Gastroesophageal sphincter (tissue), 4 donors: Measurements from ENCODE around the gene COX6B1. TPM values are rescaled to one million over a fixed set of nuclear protein-coding genes. Genes with fewer than 3 reads are reported as not detected.

Experiments used
- ATAC-seq: fragments of 150-250 bp; one replicate; pipeline ENCODE4 v1.9.1; 2016; ENCODE audit warnings: mild to moderate bottlenecking, moderate library complexity
- H3K27ac ChIP-seq, 4 donors: fragments of 200-600 bp; sonication (generic) in 3 of 4; 1 replicate in 3 of 4; 2 replicates in 1 of 4; pipeline ENCODE4 v1.5.1; 2016 to 2019
- H3K27me3 ChIP-seq: fragments of 200-600 bp; sonication (generic); one replicate; pipeline ENCODE4 v1.5.1; 2019
- H3K36me3 ChIP-seq, 2 donors: fragments of 200-600 bp; sonication (generic); one replicate each; pipeline ENCODE4 v1.5.1; 2019; ENCODE audit warnings: control low read depth in 1 of 2
- H3K4me1 ChIP-seq, 3 donors: fragments of 200-600 bp; sonication (generic); 1 replicate in 2 of 3; 2 replicates in 1 of 3; pipeline ENCODE4 v1.5.1; 2016 to 2019; ENCODE audit warnings: control low read depth in 2 of 3
- H3K4me3 ChIP-seq, 2 donors: fragments of 200-600 bp; sonication (generic); one replicate each; pipeline ENCODE4 v1.5.1; 2019; ENCODE audit warnings: mild to moderate bottlenecking in 1 of 2, moderate library complexity in 1 of 2
- H3K9me3 ChIP-seq, 3 donors: fragments of 200-600 bp; sonication (generic); one replicate each; pipeline ENCODE4 v1.5.1; 2017 to 2019; ENCODE audit warnings: control low read depth in 2 of 3
- CTCF ChIP-seq, 4 experiments: fragments of 200-600 bp in 2 of 4; fragments of 450-650 bp in 2 of 4; sonication (generic) in 1 of 4; IDR thresholded peaks; one replicate each; pipeline ENCODE4 v1.5.1; 2017 to 2019; ENCODE audit warnings: antibody characterized with exemption in 4 of 4, mild to moderate bottlenecking in 2 of 4, moderate library complexity in 2 of 4
- EP300 ChIP-seq: sonication (generic); formaldehyde crosslinking; IDR thresholded peaks from one replicate; pipeline ENCODE4 v1.6.1; 2017; ENCODE audit warnings: antibody characterized with exemption, mild to moderate bottlenecking
- POLR2A ChIP-seq, 2 donors: fragments of 450-650 bp; IDR thresholded peaks; one replicate each; pipeline ENCODE4 v1.6.1; 2017; ENCODE audit warnings: antibody characterized with exemption in 2 of 2, mild to moderate bottlenecking in 2 of 2, moderate library complexity in 1 of 2
- POLR2AphosphoS5 ChIP-seq: sonication (generic); formaldehyde crosslinking; IDR thresholded peaks from one replicate; pipeline ENCODE4 v1.6.1; 2017; ENCODE audit warnings: antibody characterized with exemption
- WGBS, 2 donors: methylation state at CpG; one replicate each; pipeline ENCODE4 v1.1.5; 2018; ENCODE audit warnings: low coverage in 1 of 2; 5-methylcytosine and 5-hydroxymethylcytosine counted together
- total RNA-seq, 4 donors: library from RNA; depleted of rRNA; stranded (reverse); fragments of >200 nt; gene quantifications; one replicate each; pipeline ENCODE4 v1.1.0, GENCODE V29; 2016

The COX6B1 gene
- total RNA-seq, 4 donors from 2014 or later = 403 to 607 (median 414) TPM

- WGBS, 2 donors = 75% methylated on average over 2 of the region's 9 CpGs; no CpG with 5 or more reads in 1 of the 2 donors
These were observed 55.2 kb downstream of the COX6B1 start for GRCh38 chr19:35703343-35703742.

GRCh38 chr19:35704218-35704617, 56.1 kb downstream of the COX6B1 start, which contains the start of gene ZBTB32:
TSS of gene ZBTB32 (plus strand) at chr19:35704558. CDS start at chr19:35714627, 10,069 bp downstream.
- WGBS, 2 donors = 23 to 25% methylated on average over 4 to 8 of the region's 24 CpGs
- Histone ChIP-seq H3K27me3 (peaks cover 16% of the 10 kb centered on the region), H3K4me1 (peaks cover 0 to 15% (median 0%) of the 10 kb centered on the region in 3 donors), H3K9me3 (no peaks in the 10 kb centered on the region), H3K4me3 (no peak within 1 kb of the TSS), H3K36me3 (no peaks in the 10 kb centered on the region), H3K27ac (no peak within 1 kb of the TSS)
- no peak for ATAC-seq
- TF ChIP-seq POLR2A (IDR thresholded peaks at IDR 0.05) = no peak
- no peak for TF ChIP-seq POLR2AphosphoS5
- no peak for TF ChIP-seq CTCF (IDR thresholded peaks at IDR 0.05)
- TF ChIP-seq EP300 = no peak

More at GRCh38 chr19:35703343-35703742, 55.2 kb downstream of the COX6B1 start:
- no peak overlapping the region for H3K27ac ChIP-seq
- no peaks in the 10 kb centered on the region for H3K36me3 ChIP-seq
- no peaks in the 10 kb centered on the region for H3K9me3 ChIP-seq
- H3K4me1 ChIP-seq = peaks cover 0 to 15% (median 0%) of the 10 kb centered on the region in 3 donors
- ATAC-seq = no peak
- H3K4me3 ChIP-seq = no peak overlapping the region
- TF ChIP-seq EP300 = no peak
- H3K27me3 ChIP-seq = peaks cover 16% of the 10 kb centered on the region

Other genes starting within 250 kb of the COX6B1 start
- 1 to 10 TPM in 1 of 4 donors, under 1 TPM in 1, not detected in 2; 0.35 to 1.3 TPM for gene FFAR2, start 200.1 kb upstream of the COX6B1 start, total RNA-seq
- not detected for gene KRTDAP, start 157.9 kb upstream of the COX6B1 start, total RNA-seq
- 10 to 100 TPM in 2 of 4 donors, 1 to 10 TPM in 2; 5.6 to 20.0 (median 9.0) TPM for gene DMKN, start 134.7 kb upstream of the COX6B1 start, total RNA-seq
- 10 to 100 TPM in 1 of 4 donors, 1 to 10 TPM in 2, not detected in 1; 1.0 to 13.4 (median 1.2) TPM for gene SBSN, start 120.0 kb upstream of the COX6B1 start, total RNA-seq
- not detected for gene GAPDHS, start 114.9 kb upstream of the COX6B1 start, total RNA-seq
- gene TMEM147, start 102.7 kb upstream of the COX6B1 start, total RNA-seq = 10 to 100 TPM; 60.0 to 82.6 (median 64.1) TPM
- not detected for gene ATP4A, start 84.7 kb upstream of the COX6B1 start, total RNA-seq
- not detected for gene PMIS2, start 62.1 kb upstream of the COX6B1 start, total RNA-seq
- gene HAUS5, start 35.6 kb upstream of the COX6B1 start, total RNA-seq = 1 to 10 TPM; 3.9 to 8.7 (median 6.2) TPM
- gene RBM42, start 19.3 kb upstream of the COX6B1 start, total RNA-seq = 10 to 100 TPM; 66.1 to 98.0 (median 72.8) TPM
- not detected for gene ETV2, start 6.6 kb upstream of the COX6B1 start, total RNA-seq
- gene UPK1A, start 18.2 kb downstream of the COX6B1 start, total RNA-seq = not detected
- gene ZBTB32, start 56.2 kb downstream of the COX6B1 start, total RNA-seq = under 1 TPM in 2 of 4 donors, not detected in 2; 0.31 TPM
- gene KMT2B, start 69.7 kb downstream of the COX6B1 start, total RNA-seq = 10 to 100 TPM in 3 of 4 donors, 1 to 10 TPM in 1; 7.7 to 27.0 (median 17.5) TPM
- gene IGFLR1, start 94.1 kb downstream of the COX6B1 start, total RNA-seq = 10 to 100 TPM in 1 of 4 donors, 1 to 10 TPM in 3; 4.6 to 14.3 (median 6.7) TPM
- gene U2AF1L4, start 97.1 kb downstream of the COX6B1 start, total RNA-seq = 10 to 100 TPM in 3 of 4 donors, 1 to 10 TPM in 1; 7.5 to 29.3 (median 23.7) TPM
- gene PSENEN, start 97.3 kb downstream of the COX6B1 start, total RNA-seq = 10 to 100 TPM; 20.4 to 35.7 (median 29.5) TPM
- gene LIN37, start 100.3 kb downstream of the COX6B1 start, total RNA-seq = 10 to 100 TPM; 14.4 to 29.4 (median 18.7) TPM
- 100 to 1,000 TPM in 2 of 4 donors, 10 to 100 TPM in 2; 44.9 to 119 (median 96.6) TPM for gene HSPB6, start 108.7 kb downstream of the COX6B1 start, total RNA-seq
- 10 to 100 TPM; 10.1 to 17.1 (median 13.4) TPM for gene PROSER3, start 109.9 kb downstream of the COX6B1 start, total RNA-seq
- 10 to 100 TPM in 1 of 4 donors, 1 to 10 TPM in 3; 3.1 to 22.6 (median 5.5) TPM for gene ARHGAP33, start 127.2 kb downstream of the COX6B1 start, total RNA-seq
- gene PRODH2, start 164.5 kb downstream of the COX6B1 start, total RNA-seq = not detected
- not detected for gene NPHS1, start 204.2 kb downstream of the COX6B1 start, total RNA-seq
- not detected for gene KIRREL2, start 208.6 kb downstream of the COX6B1 start, total RNA-seq
- 10 to 100 TPM in 1 of 4 donors, 1 to 10 TPM in 3; 4.7 to 10.0 (median 8.8) TPM for gene APLP1, start 220.3 kb downstream of the COX6B1 start, total RNA-seq